ENCODE results near the gene SETD2.

Gene SETD2

DNA sequence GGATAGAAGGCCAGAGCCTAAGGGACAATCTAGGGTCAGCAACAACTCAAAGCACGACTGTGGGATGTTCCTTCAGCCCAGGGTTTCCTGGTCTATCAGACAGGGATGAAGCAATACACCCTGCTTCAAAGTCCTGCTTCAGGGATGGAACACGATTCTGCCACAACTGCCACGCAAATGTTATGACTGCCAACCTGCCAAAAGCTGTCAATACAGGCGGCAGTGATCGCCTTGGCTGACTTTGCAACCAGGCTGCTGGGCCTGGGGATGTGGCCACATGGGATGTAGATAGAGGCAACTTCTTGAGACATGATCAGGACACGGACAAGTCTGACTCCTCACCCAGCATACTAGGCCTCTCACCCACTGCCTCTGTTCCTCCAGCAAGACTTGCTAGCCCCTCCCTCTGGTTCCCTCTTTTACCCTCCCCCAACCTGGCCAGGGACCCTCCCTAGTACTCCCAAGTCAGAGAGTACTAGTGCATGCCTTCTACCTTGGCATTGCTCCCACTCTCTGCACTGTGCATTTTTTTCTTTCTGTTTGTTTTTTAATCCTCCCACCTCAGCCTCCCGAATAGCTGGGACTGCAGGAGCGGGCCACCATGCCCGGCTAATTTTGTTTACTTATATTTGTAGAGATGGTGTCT lies 195.0 kb downstream of the SETD2 start:
- H2AFZ ChIP-seq (ENCODE audit: low read depth, low read length): no peak overlapping the region
- H4K20me1 ChIP-seq (ENCODE audit: insufficient read depth, low read length): peaks cover 83% of the 10 kb centered on the region
- H3K4me1 ChIP-seq (ENCODE audit: low read length): peaks cover 30% of the 10 kb centered on the region
- H3K36me3 ChIP-seq (replicated peaks; ENCODE audit: low read depth, low read length): peaks cover 58% of the 10 kb centered on the region
- no peak overlapping the region for H3K27ac ChIP-seq (ENCODE audit: low read length)
- no peak for TF ChIP-seq CTCF (IDR thresholded peaks at IDR 0.05; ENCODE audit: low read depth, low read length)
- no peak for TF ChIP-seq EZH2phosphoT487 (IDR thresholded peaks at IDR 0.05; ENCODE audit: low read depth)
- H3K79me2 ChIP-seq (ENCODE audit: low read length): peaks cover 94% of the 10 kb centered on the region
- H3K9ac ChIP-seq (ENCODE audit: low read length): no peak overlapping the region
- no peaks in the 10 kb centered on the region for H3K27me3 ChIP-seq (ENCODE audit: low read depth, low read length)
- no peak overlapping the region for H3K4me3 ChIP-seq (ENCODE audit: low read length)
- H3K4me2 ChIP-seq (ENCODE audit: low read length): no peak overlapping the region
- H3K9me3 ChIP-seq (ENCODE audit: insufficient read depth, low read length): no peaks in the 10 kb centered on the region

DNA sequence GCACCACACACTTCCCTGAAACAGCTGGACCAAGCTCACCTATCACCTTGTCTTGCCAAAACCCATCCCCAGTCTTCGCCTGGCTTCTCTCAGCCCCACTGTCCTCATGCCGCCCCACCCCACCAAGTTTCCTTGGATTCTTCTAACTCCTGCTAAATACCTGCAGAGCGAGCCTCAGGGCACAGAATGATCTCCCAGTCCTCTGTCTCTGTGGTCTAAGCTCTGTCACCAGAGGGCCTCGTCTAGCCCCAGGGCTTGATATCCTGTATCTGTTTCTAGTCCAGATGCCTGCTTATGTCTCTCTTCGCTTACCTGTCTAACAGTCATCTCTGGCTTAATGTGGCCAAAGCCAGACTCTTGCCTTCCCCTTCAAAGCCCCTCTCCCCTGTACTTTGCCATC lies 197.1 kb downstream of the SETD2 start:
- Histone ChIP-seq H2AFZ (ENCODE audit: low read depth, low read length) (no peak overlapping the region), H3K4me1 (ENCODE audit: low read length) (peaks cover 16% of the 10 kb centered on the region), H3K4me3 (ENCODE audit: low read length) (no peak overlapping the region), H3K27ac (ENCODE audit: low read length) (no peak overlapping the region), H3K79me2 (ENCODE audit: low read length) (peaks cover 88% of the 10 kb centered on the region), H3K36me3 (replicated peaks; ENCODE audit: low read depth, low read length) (peaks cover 63% of the 10 kb centered on the region), H3K4me2 (ENCODE audit: low read length) (no peak overlapping the region), H3K27me3 (ENCODE audit: low read depth, low read length) (no peaks in the 10 kb centered on the region), H3K9me3 (ENCODE audit: insufficient read depth, low read length) (no peaks in the 10 kb centered on the region), H3K9ac (ENCODE audit: low read length) (no peak overlapping the region), H4K20me1 (ENCODE audit: insufficient read depth, low read length) (peaks cover 80% of the 10 kb centered on the region)
- TF ChIP-seq EZH2phosphoT487 (IDR thresholded peaks at IDR 0.05; ENCODE audit: low read depth) (no peak), CTCF (IDR thresholded peaks at IDR 0.05; ENCODE audit: low read depth, low read length) (no peak)
